AG04450 (cell line): Measurements from ENCODE around the gene LAMA2. TPM values are rescaled to one million over a fixed set of nuclear protein-coding genes. Genes with fewer than 3 reads are reported as not detected.

Experiments used
- CTCF ChIA-PET: fragments of 300-600, 350-600 bp; formaldehyde crosslinking; extraction: SDS; loops from one replicate; lab custom pipeline; 2022; ENCODE audit warnings: antibody characterized with exemption, inconsistent platforms; lab: Charles Lee
- POLR2A ChIA-PET: fragments of 350-600 bp; formaldehyde crosslinking; extraction: SDS; loops from one replicate; lab custom pipeline; 2021; ENCODE audit warnings: antibody characterized with exemption, inconsistent platforms; lab: Yijun Ruan, JAX
- DNase-seq: peaks from one replicate; pipeline ENCODE4 v3.0.0-alpha.2; 2011; ENCODE audit warnings: low read depth, low spot score
- H3K27ac ChIP-seq: one replicate; pipeline ENCODE4 v1.5.1; 2012; ENCODE audit warnings: low read depth, low read length, control low read depth
- H3K27me3 ChIP-seq: one replicate; pipeline ENCODE4 v1.6.0; 2012; ENCODE audit warnings: low read length; ENCODE audit not compliant: control insufficient read depth, insufficient read depth
- H3K4me3 ChIP-seq: 2 replicates; pipeline ENCODE4 v1.5.1; 2011; ENCODE audit warnings: mild to moderate bottlenecking, low read depth, low read length, control low read depth
- H3K9me3 ChIP-seq: 2 replicates; pipeline ENCODE4 v1.5.1; 2012; ENCODE audit warnings: low read length; ENCODE audit not compliant: control insufficient read depth, insufficient read depth
- polyA plus RNA-seq: library from polyadenylated mRNA; depleted of rRNA; stranded (reverse); fragments of >200 nt; gene quantifications from 2 replicates; pipeline ENCODE4 v1.2.3, GENCODE V29; 2011
- TF ChIP-seq, protein P1 (sequence below): IDR thresholded peaks from 2 replicates; pipeline ENCODE4 v1.5.1; 2011; ENCODE audit warnings: low read depth, low read length, control low read depth, inconsistent platforms

The LAMA2 gene
- polyA plus RNA-seq, 1 experiment: 33.0 TPM

GRCh38 chr6:129209355-129209754 is 326.4 kb downstream of the LAMA2 start:
- TF ChIP-seq, protein P1, sequence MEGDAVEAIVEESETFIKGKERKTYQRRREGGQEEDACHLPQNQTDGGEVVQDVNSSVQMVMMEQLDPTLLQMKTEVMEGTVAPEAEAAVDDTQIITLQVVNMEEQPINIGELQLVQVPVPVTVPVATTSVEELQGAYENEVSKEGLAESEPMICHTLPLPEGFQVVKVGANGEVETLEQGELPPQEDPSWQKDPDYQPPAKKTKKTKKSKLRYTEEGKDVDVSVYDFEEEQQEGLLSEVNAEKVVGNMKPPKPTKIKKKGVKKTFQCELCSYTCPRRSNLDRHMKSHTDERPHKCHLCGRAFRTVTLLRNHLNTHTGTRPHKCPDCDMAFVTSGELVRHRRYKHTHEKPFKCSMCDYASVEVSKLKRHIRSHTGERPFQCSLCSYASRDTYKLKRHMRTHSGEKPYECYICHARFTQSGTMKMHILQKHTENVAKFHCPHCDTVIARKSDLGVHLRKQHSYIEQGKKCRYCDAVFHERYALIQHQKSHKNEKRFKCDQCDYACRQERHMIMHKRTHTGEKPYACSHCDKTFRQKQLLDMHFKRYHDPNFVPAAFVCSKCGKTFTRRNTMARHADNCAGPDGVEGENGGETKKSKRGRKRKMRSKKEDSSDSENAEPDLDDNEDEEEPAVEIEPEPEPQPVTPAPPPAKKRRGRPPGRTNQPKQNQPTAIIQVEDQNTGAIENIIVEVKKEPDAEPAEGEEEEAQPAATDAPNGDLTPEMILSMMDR: no peak
- CTCF ChIA-PET: interaction anchor here (1.3 kb wide), 1 partner anchor 161 kb away, joined by 4 read pairs; no protein-coding TSS in a partner anchor
- POLR2A ChIA-PET: interaction anchor here (0.6 kb wide), 1 partner anchor 667 kb away, joined by 3 read pairs; no protein-coding TSS in a partner anchor

GRCh38 chr6:129210684-129211083 is 327.7 kb downstream of the LAMA2 start:
- POLR2A ChIA-PET: no interaction called here
- TF ChIP-seq, protein P1: no peak
- CTCF ChIA-PET: no interaction called here
- H3K4me3 ChIP-seq: no peak overlapping the region
- DNase-seq: no peak
- no peak overlapping the region for H3K27ac ChIP-seq
- H3K9me3 ChIP-seq: no peaks in the 10 kb centered on the region
- H3K27me3 ChIP-seq: no peaks in the 10 kb centered on the region

More at GRCh38 chr6:129209355-129209754, 326.4 kb downstream of the LAMA2 start:
- H3K27ac ChIP-seq: no peak overlapping the region
- no peak overlapping the region for H3K4me3 ChIP-seq
- no peaks in the 10 kb centered on the region for H3K27me3 ChIP-seq
- no peaks in the 10 kb centered on the region for H3K9me3 ChIP-seq
- no peak for DNase-seq

DNA sequence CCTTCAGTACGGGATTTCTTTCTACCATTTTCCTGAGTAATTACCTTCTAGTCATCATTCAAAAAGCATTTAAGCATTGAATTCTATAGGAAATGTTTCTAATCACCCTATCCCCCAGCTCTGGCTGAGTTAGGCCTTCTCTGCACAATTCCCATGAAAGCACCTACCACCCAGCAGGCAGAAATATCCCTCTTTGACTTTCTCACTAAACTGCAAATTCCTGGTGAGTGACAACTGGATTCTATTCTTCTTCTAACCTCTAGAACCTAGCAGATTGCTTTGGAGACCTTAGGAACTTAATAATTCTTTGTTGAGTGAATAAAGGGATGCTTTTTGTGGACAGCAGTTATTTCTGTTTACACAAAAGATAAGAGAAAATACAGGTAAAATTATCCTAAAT is 328.7 kb downstream of the LAMA2 start:
- CTCF ChIA-PET: no interaction called here
- DNase-seq: no peak
- H3K9me3 ChIP-seq: no peaks in the 10 kb centered on the region
- no peak overlapping the region for H3K4me3 ChIP-seq
- TF ChIP-seq, protein P1: no peak
- no peak overlapping the region for H3K27ac ChIP-seq
- H3K27me3 ChIP-seq: no peaks in the 10 kb centered on the region
- POLR2A ChIA-PET: no interaction called here

DNA sequence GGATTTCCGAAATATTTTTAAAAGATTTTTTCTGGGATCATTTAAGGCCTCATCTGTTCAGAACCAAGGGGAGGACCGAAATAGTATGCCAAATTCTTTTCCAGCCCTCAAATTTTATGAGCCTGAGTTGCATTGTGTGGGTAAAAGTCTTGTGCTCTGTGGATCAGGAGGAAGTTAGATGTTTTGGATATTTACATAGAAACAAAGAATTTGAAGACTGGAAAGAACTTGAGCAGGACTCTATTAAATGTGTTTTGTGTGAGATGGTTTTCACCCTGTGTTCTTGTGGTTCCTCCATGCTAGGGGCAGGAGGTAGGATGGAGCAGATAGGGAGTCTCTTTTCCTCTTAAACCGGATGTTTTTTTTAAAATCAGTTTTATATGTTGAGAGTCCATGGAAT is 329.1 kb downstream of the LAMA2 start:
- no peaks in the 10 kb centered on the region for H3K9me3 ChIP-seq
- no peak overlapping the region for H3K27ac ChIP-seq
- no peak for DNase-seq
- ChIA-PET POLR2A (no interaction called here), CTCF (no interaction called here)
- no peaks in the 10 kb centered on the region for H3K27me3 ChIP-seq
- no peak overlapping the region for H3K4me3 ChIP-seq
- TF ChIP-seq, protein P1: no peak

GRCh38 chr6:129215246-129215645 is 332.3 kb downstream of the LAMA2 start:
- Histone ChIP-seq H3K9me3 (no peaks in the 10 kb centered on the region), H3K4me3 (no peak overlapping the region), H3K27ac (no peak overlapping the region), H3K27me3 (no peaks in the 10 kb centered on the region)
- CTCF ChIA-PET: interaction anchor here (2.0 kb wide), 1 partner anchor 38 kb away, joined by 6 read pairs; no protein-coding TSS in a partner anchor
- POLR2A ChIA-PET: no interaction called here
- no peak for DNase-seq
- TF ChIP-seq, protein P1: no peak
